HCT116 (cell line): Measurements from ENCODE around the gene CSNK1D. TPM values are rescaled to one million over a fixed set of nuclear protein-coding genes. Genes with fewer than 3 reads are reported as not detected.

ENCODE experiments used
- ATAC-seq: fragments of 200-7000 bp; cut with Tn5 transposase; 2 replicates; pipeline ENCODE4 v1.9.1; 2020; ENCODE audit warnings: mild to moderate bottlenecking, moderate library complexity
- BruUV-seq: library from RNA; stranded (reverse); fragments of 400-500 nt; replicated peaks from 2 replicates; lab custom pipeline; 2021; lab: Mats Ljungman, UMichigan
- CTCF ChIA-PET: fragments of 300-600 bp; sonication (Branson Sonifier 250); formaldehyde crosslinking; loops from one replicate; lab custom pipeline; 2021; ENCODE audit warnings: antibody characterized with exemption; lab: Charles Lee
- POLR2A ChIA-PET: fragments of 300-600, 350-600 bp; sonication (Branson Sonifier 250); formaldehyde crosslinking; loops from one replicate; lab custom pipeline; 2021; ENCODE audit warnings: antibody characterized with exemption; lab: Charles Lee
- RAD21 ChIA-PET, 2 experiments: fragments of 300-600 bp; sonication (Branson Sonifier 250); formaldehyde crosslinking; loops; one replicate each; lab custom pipeline; 2023; ENCODE audit warnings: low total read pairs in 2 of 2; ENCODE audit not compliant: uncharacterized antibody in 2 of 2, unreplicated experiment in 2 of 2, low non-redundant PET in 1 of 2; lab: Charles Lee
- DNase-seq: peaks from one replicate; pipeline ENCODE4 v3.0.0-alpha.2; 2010; ENCODE audit warnings: low read depth, low spot score
- H2AFZ ChIP-seq: fragments of 200-600 bp; shearing (Covaris generic), sonication (generic); 2 replicates; pipeline ENCODE4 v1.6.1; 2017; ENCODE audit warnings: low read depth, mixed run types, mixed read lengths, antibody characterized with exemption, low read length; ENCODE audit not compliant: poor library complexity, severe bottlenecking
- H3K27ac ChIP-seq: 2 replicates; pipeline ENCODE4 v1.5.1; 2012; ENCODE audit warnings: low read depth, low read length
- H3K27me3 ChIP-seq: fragments of 200-600 bp; sonication (generic); 2 replicates; pipeline ENCODE4 v1.6.1; 2016; ENCODE audit warnings: mixed run types, low read length, mixed read lengths; ENCODE audit not compliant: insufficient read depth
- H3K36me3 ChIP-seq, 2 experiments: fragments of 200-500 bp in 1 of 2; fragments of 200-600 bp in 1 of 2; sonication (Bioruptor generic) in 1 of 2; sonication (generic) in 1 of 2; 2 replicates each; pipeline versions ENCODE4 v1.5.1 to v1.6.1; 2014 to 2016; ENCODE audit warnings: low read length in 2 of 2, inconsistent platforms in 1 of 2, mixed read lengths in 1 of 2, mixed run types in 1 of 2; ENCODE audit not compliant: insufficient read depth in 2 of 2, control insufficient read depth in 1 of 2
- H3K4me1 ChIP-seq, 2 experiments: fragments of 200-600 bp in 1 of 2; sonication (generic) in 1 of 2; 2 replicates each; pipeline versions ENCODE4 v1.5.1 to v1.6.1; 2012 to 2017; ENCODE audit warnings: low read length in 2 of 2, inconsistent platforms in 1 of 2, mild to moderate bottlenecking in 1 of 2, mixed read lengths in 1 of 2, mixed run types in 1 of 2, moderate library complexity in 1 of 2; ENCODE audit not compliant: insufficient read depth in 2 of 2, control insufficient read depth in 1 of 2
- H3K4me2 ChIP-seq: fragments of 200-600 bp; sonication (generic); 2 replicates; pipeline ENCODE4 v1.6.1; 2017; ENCODE audit warnings: mixed run types, low read length, mixed read lengths
- H3K4me3 ChIP-seq, 2 experiments: fragments of 200-600 bp in 1 of 2; sonication (generic) in 1 of 2; replicated peaks in 1 of 2; 2 replicates each; pipeline ENCODE4 v1.5.1; 2011 to 2016; ENCODE audit warnings: low read length in 2 of 2, control low read depth in 1 of 2, low read depth in 1 of 2, mild to moderate bottlenecking in 1 of 2, mixed read lengths in 1 of 2, mixed run types in 1 of 2
- H3K79me2 ChIP-seq: fragments of 200-600 bp; sonication (generic); 2 replicates; pipeline ENCODE4 v1.6.1; 2017; ENCODE audit warnings: mild to moderate bottlenecking, mixed run types, low read length, moderate library complexity, mixed read lengths; ENCODE audit not compliant: insufficient read depth
- H3K9ac ChIP-seq: fragments of 200-600 bp; sonication (generic); 2 replicates; pipeline ENCODE4 v1.6.1; 2016; ENCODE audit warnings: low read length, mixed read lengths
- H3K9me2 ChIP-seq: fragments of 200-600 bp; sonication (generic), shearing (Covaris generic); 2 replicates; pipeline ENCODE4 v1.6.1; 2017; ENCODE audit warnings: mixed run types, mild to moderate bottlenecking, moderate library complexity; ENCODE audit not compliant: insufficient read depth
- H3K9me3 ChIP-seq, 2 experiments: fragments of 200-500 bp in 1 of 2; fragments of 200-600 bp in 1 of 2; sonication (Bioruptor generic) in 1 of 2; sonication (generic) in 1 of 2; 2 replicates each; pipeline ENCODE4 v1.6.1; 2014 to 2017; ENCODE audit warnings: low read length in 2 of 2, mixed read lengths in 2 of 2, inconsistent platforms in 1 of 2, low read depth in 1 of 2, mild to moderate bottlenecking in 1 of 2, mixed run types in 1 of 2, moderate library complexity in 1 of 2; ENCODE audit not compliant: control insufficient read depth in 1 of 2, insufficient read depth in 1 of 2
- H4K20me1 ChIP-seq: fragments of 200-600 bp; sonication (generic), shearing (Covaris generic); 2 replicates; pipeline ENCODE4 v1.6.1; 2017; ENCODE audit warnings: mixed run types, mild to moderate bottlenecking, moderate library complexity; ENCODE audit not compliant: insufficient read depth
- CBX3 ChIP-seq: IDR thresholded peaks from 2 replicates; pipeline ENCODE4 v1.6.1; 2012; ENCODE audit warnings: low read depth
- EGR1 ChIP-seq: IDR thresholded peaks from 2 replicates; pipeline ENCODE4 v1.6.1; 2012; ENCODE audit warnings: low read depth
- ELF1 ChIP-seq: IDR thresholded peaks from 2 replicates; pipeline ENCODE4 v1.6.1; 2012; ENCODE audit warnings: low read depth, borderline replicate concordance
- FOSL1 ChIP-seq: IDR thresholded peaks from 2 replicates; pipeline ENCODE4 v1.6.1; 2012; ENCODE audit warnings: low read depth
- JUND ChIP-seq: IDR thresholded peaks from 2 replicates; pipeline ENCODE4 v1.6.1; 2012
- POLR2A ChIP-seq: IDR thresholded peaks from 2 replicates; pipeline ENCODE4 v1.7.0; 2011; ENCODE audit warnings: borderline replicate concordance; ENCODE audit not compliant: insufficient read depth, insufficient read length; ENCODE audit errors: extremely low read depth
- POLR2AphosphoS5 ChIP-seq: IDR thresholded peaks from 2 replicates; pipeline ENCODE4 v1.6.1; 2011; ENCODE audit warnings: mild to moderate bottlenecking, low read depth, low read length, moderate library complexity
- SIN3A ChIP-seq: IDR thresholded peaks from 2 replicates; pipeline ENCODE4 v1.6.1; 2012; ENCODE audit warnings: low read depth
- SRF ChIP-seq: IDR thresholded peaks from 2 replicates; pipeline ENCODE4 v1.6.1; 2012; ENCODE audit warnings: low read depth
- ZFX ChIP-seq: fragments of 450-650 bp; IDR thresholded peaks from 2 replicates; pipeline ENCODE4 v1.6.1; 2017
- ZNF274 ChIP-seq: fragments of 200-500 bp; sonication (Bioruptor generic); IDR thresholded peaks from 2 replicates; pipeline ENCODE4 v1.6.1; 2014; ENCODE audit warnings: mild to moderate bottlenecking, low read depth, low read length, inconsistent platforms
- intact Hi-C: fragments of 100-400 bp; cut with micrococcal nuclease; formaldehyde crosslinking; loops from 2 replicates; pipeline ENCODE4 v1.10.0; 2022
- total RNA-seq: library from RNA; stranded (reverse); gene quantifications from one replicate; pipeline ENCODE4 v1.2.1, GENCODE V29; 2021; ENCODE audit not compliant: unreplicated experiment
- TF ChIP-seq, protein P1 (sequence below), 3 experiments: fragments of 200-600 bp in 1 of 3; sonication (generic) in 1 of 3; IDR thresholded peaks in 2 of 3; conservative IDR thresholded peaks in 1 of 3; 2 replicates each; pipeline ENCODE4 v1.5.1; 2012 to 2017; ENCODE audit warnings: low read depth in 2 of 3, low read length in 2 of 3, antibody characterized with exemption in 1 of 3, borderline replicate concordance in 1 of 3, control low read depth in 1 of 3, mild to moderate bottlenecking in 1 of 3, mixed read lengths in 1 of 3, mixed run types in 1 of 3, moderate library complexity in 1 of 3; ENCODE audit not compliant: insufficient read depth in 1 of 3
- TF ChIP-seq, protein P2 (sequence below): IDR thresholded peaks from 2 replicates; pipeline ENCODE4 v1.6.1; 2012; ENCODE audit warnings: low read depth
- TF ChIP-seq, protein P3 (sequence below): IDR thresholded peaks from 2 replicates; pipeline ENCODE4 v1.6.1; 2012
- TF ChIP-seq, protein P4 (sequence below): IDR thresholded peaks from 2 replicates; pipeline ENCODE4 v1.6.1; 2011; ENCODE audit warnings: mild to moderate bottlenecking, low read length, moderate library complexity; ENCODE audit not compliant: insufficient replicate concordance; ENCODE audit errors: extremely low read depth

CSNK1D gene
- total RNA-seq, 1 experiment from 2014 or later = 176 TPM

DNA sequence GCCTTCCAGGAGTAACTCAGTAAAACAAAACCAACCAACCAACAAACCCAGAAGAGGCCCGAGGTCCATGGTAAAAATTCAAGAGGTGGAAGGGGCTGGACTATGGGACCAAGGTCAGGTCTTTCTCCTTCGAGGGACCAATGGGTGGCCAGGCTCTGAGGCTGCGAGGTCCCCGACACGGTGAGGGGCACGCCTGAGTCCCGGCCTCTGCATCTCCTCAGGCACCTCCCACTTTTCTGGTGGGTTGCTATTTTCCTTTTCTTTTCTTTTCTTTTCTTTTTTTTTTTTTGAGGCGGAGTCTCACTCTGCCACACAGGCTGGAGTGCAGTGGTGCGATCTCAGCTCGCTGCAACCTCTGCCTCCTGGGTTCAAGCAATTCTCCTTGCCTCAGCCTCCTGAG lies 26.0 kb upstream of the CSNK1D start:
- ChIA-PET POLR2A (interaction anchor here (0.7 kb wide), 1 partner anchor 37 kb away, joined by 4 read pairs; no protein-coding TSS in a partner anchor), RAD21 (no interaction called here), CTCF (no interaction called here)
- no TSS peak for BruUV-seq
- H3K36me3 ChIP-seq = no peaks in the 10 kb centered on the region
- peak overlapping the region; percentile 89; the same call in 1 of the 2 replicates for H3K27ac ChIP-seq
- no peaks in the 10 kb centered on the region for H3K27me3 ChIP-seq
- ATAC-seq (no peak), DNase-seq (no peak)
- intact Hi-C loops = loop anchor here (10.0 kb wide), 1 partner anchor 265 kb away; the partner anchor contains the start of genes DCXR and RAC3
- no peak overlapping the region for H3K9ac ChIP-seq
- no peaks in the 10 kb centered on the region for H3K9me3 ChIP-seq
- H4K20me1 ChIP-seq = no peaks in the 10 kb centered on the region
- H2AFZ ChIP-seq = no peak overlapping the region
- H3K79me2 ChIP-seq = no peaks in the 10 kb centered on the region
- TF ChIP-seq, protein P1, sequence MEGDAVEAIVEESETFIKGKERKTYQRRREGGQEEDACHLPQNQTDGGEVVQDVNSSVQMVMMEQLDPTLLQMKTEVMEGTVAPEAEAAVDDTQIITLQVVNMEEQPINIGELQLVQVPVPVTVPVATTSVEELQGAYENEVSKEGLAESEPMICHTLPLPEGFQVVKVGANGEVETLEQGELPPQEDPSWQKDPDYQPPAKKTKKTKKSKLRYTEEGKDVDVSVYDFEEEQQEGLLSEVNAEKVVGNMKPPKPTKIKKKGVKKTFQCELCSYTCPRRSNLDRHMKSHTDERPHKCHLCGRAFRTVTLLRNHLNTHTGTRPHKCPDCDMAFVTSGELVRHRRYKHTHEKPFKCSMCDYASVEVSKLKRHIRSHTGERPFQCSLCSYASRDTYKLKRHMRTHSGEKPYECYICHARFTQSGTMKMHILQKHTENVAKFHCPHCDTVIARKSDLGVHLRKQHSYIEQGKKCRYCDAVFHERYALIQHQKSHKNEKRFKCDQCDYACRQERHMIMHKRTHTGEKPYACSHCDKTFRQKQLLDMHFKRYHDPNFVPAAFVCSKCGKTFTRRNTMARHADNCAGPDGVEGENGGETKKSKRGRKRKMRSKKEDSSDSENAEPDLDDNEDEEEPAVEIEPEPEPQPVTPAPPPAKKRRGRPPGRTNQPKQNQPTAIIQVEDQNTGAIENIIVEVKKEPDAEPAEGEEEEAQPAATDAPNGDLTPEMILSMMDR (IDR thresholded peaks at IDR 0.05 in 2 of 3, conservative IDR thresholded peaks at IDR 0.05 in 1 of 3; ENCODE audit: borderline replicate concordance in 1 of 3, insufficient read depth in 1 of 3, low read depth in 2 of 3, low read length in 2 of 3) = no peak
- TF ChIP-seq POLR2AphosphoS5 = no peak
- TF ChIP-seq ZFX = no peak
- TF ChIP-seq SRF = no peak
- no peak for TF ChIP-seq JUND
- TF ChIP-seq, protein P2, sequence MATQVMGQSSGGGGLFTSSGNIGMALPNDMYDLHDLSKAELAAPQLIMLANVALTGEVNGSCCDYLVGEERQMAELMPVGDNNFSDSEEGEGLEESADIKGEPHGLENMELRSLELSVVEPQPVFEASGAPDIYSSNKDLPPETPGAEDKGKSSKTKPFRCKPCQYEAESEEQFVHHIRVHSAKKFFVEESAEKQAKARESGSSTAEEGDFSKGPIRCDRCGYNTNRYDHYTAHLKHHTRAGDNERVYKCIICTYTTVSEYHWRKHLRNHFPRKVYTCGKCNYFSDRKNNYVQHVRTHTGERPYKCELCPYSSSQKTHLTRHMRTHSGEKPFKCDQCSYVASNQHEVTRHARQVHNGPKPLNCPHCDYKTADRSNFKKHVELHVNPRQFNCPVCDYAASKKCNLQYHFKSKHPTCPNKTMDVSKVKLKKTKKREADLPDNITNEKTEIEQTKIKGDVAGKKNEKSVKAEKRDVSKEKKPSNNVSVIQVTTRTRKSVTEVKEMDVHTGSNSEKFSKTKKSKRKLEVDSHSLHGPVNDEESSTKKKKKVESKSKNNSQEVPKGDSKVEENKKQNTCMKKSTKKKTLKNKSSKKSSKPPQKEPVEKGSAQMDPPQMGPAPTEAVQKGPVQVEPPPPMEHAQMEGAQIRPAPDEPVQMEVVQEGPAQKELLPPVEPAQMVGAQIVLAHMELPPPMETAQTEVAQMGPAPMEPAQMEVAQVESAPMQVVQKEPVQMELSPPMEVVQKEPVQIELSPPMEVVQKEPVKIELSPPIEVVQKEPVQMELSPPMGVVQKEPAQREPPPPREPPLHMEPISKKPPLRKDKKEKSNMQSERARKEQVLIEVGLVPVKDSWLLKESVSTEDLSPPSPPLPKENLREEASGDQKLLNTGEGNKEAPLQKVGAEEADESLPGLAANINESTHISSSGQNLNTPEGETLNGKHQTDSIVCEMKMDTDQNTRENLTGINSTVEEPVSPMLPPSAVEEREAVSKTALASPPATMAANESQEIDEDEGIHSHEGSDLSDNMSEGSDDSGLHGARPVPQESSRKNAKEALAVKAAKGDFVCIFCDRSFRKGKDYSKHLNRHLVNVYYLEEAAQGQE = no peak
- no peak for TF ChIP-seq ELF1
- TF ChIP-seq ZNF274 = no peak
- TF ChIP-seq, protein P3, sequence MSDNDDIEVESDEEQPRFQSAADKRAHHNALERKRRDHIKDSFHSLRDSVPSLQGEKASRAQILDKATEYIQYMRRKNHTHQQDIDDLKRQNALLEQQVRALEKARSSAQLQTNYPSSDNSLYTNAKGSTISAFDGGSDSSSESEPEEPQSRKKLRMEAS = no peak
- TF ChIP-seq EGR1 = no peak
- TF ChIP-seq POLR2A = no peak
- TF ChIP-seq, protein P4, sequence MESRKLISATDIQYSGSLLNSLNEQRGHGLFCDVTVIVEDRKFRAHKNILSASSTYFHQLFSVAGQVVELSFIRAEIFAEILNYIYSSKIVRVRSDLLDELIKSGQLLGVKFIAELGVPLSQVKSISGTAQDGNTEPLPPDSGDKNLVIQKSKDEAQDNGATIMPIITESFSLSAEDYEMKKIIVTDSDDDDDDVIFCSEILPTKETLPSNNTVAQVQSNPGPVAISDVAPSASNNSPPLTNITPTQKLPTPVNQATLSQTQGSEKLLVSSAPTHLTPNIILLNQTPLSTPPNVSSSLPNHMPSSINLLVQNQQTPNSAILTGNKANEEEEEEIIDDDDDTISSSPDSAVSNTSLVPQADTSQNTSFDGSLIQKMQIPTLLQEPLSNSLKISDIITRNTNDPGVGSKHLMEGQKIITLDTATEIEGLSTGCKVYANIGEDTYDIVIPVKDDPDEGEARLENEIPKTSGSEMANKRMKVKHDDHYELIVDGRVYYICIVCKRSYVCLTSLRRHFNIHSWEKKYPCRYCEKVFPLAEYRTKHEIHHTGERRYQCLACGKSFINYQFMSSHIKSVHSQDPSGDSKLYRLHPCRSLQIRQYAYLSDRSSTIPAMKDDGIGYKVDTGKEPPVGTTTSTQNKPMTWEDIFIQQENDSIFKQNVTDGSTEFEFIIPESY = no peak
- TF ChIP-seq SIN3A = no peak
- TF ChIP-seq CBX3 = no peak
- TF ChIP-seq FOSL1 = no peak
- peaks cover 29 to 64% of the 10 kb centered on the region in 2 experiments for H3K4me1 ChIP-seq
- no peak overlapping the region for H3K4me3 ChIP-seq
- no peak overlapping the region for H3K4me2 ChIP-seq
- H3K9me2 ChIP-seq = no peaks in the 10 kb centered on the region
